Spleen (tissue), 7 donors: ENCODE results near the gene SLC5A2.

Experiments used
- CTCF ChIP-seq, 11 experiments: fragments of 200-600 bp in 7 of 11; fragments of 450-650 bp in 4 of 11; sonication (generic) in 4 of 11; IDR thresholded peaks in 8 of 11; conservative IDR thresholded peaks in 3 of 11; 1 replicate in 7 of 11; 2 replicates in 4 of 11; pipeline versions ENCODE4 v1.4.0 to v1.8.0; 2016 to 2021; ENCODE audit warnings: antibody characterized with exemption in 11 of 11, inconsistent platforms in 4 of 11, mild to moderate bottlenecking in 1 of 11
- POLR2A ChIP-seq, 3 donors: fragments of 450-650 bp; IDR thresholded peaks; one replicate each; pipeline ENCODE4 v1.5.1; 2017; ENCODE audit warnings: antibody characterized with exemption in 3 of 3, mild to moderate bottlenecking in 1 of 3
- POLR2AphosphoS5 ChIP-seq, 3 donors: sonication (generic); formaldehyde crosslinking; IDR thresholded peaks; one replicate each; pipeline ENCODE4 v1.5.1; 2017; ENCODE audit warnings: antibody characterized with exemption in 3 of 3
- donor health status: DM: no; HTN: no; CAD: no; lungs with moderate emphysema.
- donor health status: DM: no; HTN: no; CAD: no.
- donor health status: DM: no; HTN: no; CAD: no.

GRCh38 chr16:31529937-31530312 lies 47.0 kb downstream of the SLC5A2 start:
- TF ChIP-seq CTCF (IDR thresholded peaks at IDR 0.05 in 8 of 11, conservative IDR thresholded peaks at IDR 0.05 in 3 of 11) (no peak), POLR2A (IDR thresholded peaks at IDR 0.05) (no peak), POLR2AphosphoS5 (IDR thresholded peaks at IDR 0.05) (no peak)
